Astrocyte (in vitro differentiated cells and primary cell): ENCODE data around the gene EML3. TPM values are rescaled to one million over a fixed set of nuclear protein-coding genes. Genes with fewer than 3 reads are reported as not detected.
A peak's percentile ranks its signal among the peaks of the same experiment; 100 is the strongest.

Source experiments
- DNase-seq: peaks from one replicate; pipeline ENCODE4 v3.0.0-alpha.2; 2010; ENCODE audit warnings: low read depth
- FAIRE-seq: peaks from 2 replicates; lab custom pipeline; 2011; peaks lifted over from hg19 to GRCh38; lab: Jason Lieb, UNC
- H2AFZ ChIP-seq: 2 replicates; pipeline ENCODE4 v1.6.0; 2012; ENCODE audit warnings: low read depth, low read length, inconsistent platforms
- H3K27ac ChIP-seq: 2 replicates; pipeline ENCODE4 v1.5.1; 2011; ENCODE audit warnings: low read depth, low read length, inconsistent platforms
- H3K27me3 ChIP-seq: 2 replicates; pipeline ENCODE4 v1.6.0; 2011; ENCODE audit warnings: low read length, inconsistent platforms; ENCODE audit not compliant: insufficient read depth
- H3K36me3 ChIP-seq: 2 replicates; pipeline ENCODE4 v1.5.1; 2011; ENCODE audit warnings: low read length, inconsistent platforms; ENCODE audit not compliant: insufficient read depth
- H3K4me1 ChIP-seq: 2 replicates; pipeline ENCODE4 v1.5.1; 2011; ENCODE audit warnings: low read length, inconsistent platforms; ENCODE audit not compliant: insufficient read depth
- H3K4me2 ChIP-seq: 2 replicates; pipeline ENCODE4 v1.6.0; 2012; ENCODE audit warnings: low read length, inconsistent platforms
- H3K4me3 ChIP-seq: 2 replicates; pipeline ENCODE4 v1.5.1; 2011; ENCODE audit warnings: low read depth, mild to moderate bottlenecking, low read length, inconsistent platforms; ENCODE audit not compliant: insufficient read depth
- H3K79me2 ChIP-seq: 2 replicates; pipeline ENCODE4 v1.6.0; 2012; ENCODE audit warnings: mild to moderate bottlenecking, low read length, inconsistent platforms; ENCODE audit not compliant: insufficient read depth
- H3K9ac ChIP-seq: 2 replicates; pipeline ENCODE4 v1.6.0; 2012; ENCODE audit warnings: mild to moderate bottlenecking, low read length, inconsistent platforms
- H3K9me3 ChIP-seq: 2 replicates; pipeline ENCODE4 v1.5.1; 2012; ENCODE audit warnings: low read depth, mild to moderate bottlenecking, low read length, inconsistent platforms; ENCODE audit not compliant: insufficient read depth
- H4K20me1 ChIP-seq: 2 replicates; pipeline ENCODE4 v1.6.0; 2012; ENCODE audit warnings: low read length, inconsistent platforms; ENCODE audit not compliant: insufficient read depth
- H3K27ac Mint-ChIP-seq: one replicate; pipeline ENCODE4 v1.8.0; 2021; ENCODE audit warnings: mild to moderate bottlenecking, mixed read lengths; ENCODE audit not compliant: unreplicated experiment
- H3K27me3 Mint-ChIP-seq: one replicate; pipeline ENCODE4 v1.8.0; 2021; ENCODE audit warnings: low read depth, mixed read lengths; ENCODE audit not compliant: unreplicated experiment
- H3K36me3 Mint-ChIP-seq: one replicate; pipeline ENCODE4 v1.8.0; 2021; ENCODE audit warnings: low read depth, mixed read lengths; ENCODE audit not compliant: unreplicated experiment
- H3K4me1 Mint-ChIP-seq: one replicate; pipeline ENCODE4 v1.8.0; 2021; ENCODE audit warnings: low read depth, mixed read lengths; ENCODE audit not compliant: unreplicated experiment
- H3K4me3 Mint-ChIP-seq: one replicate; pipeline ENCODE4 v1.8.0; 2021; ENCODE audit warnings: mild to moderate bottlenecking, moderate library complexity, mixed read lengths; ENCODE audit not compliant: unreplicated experiment
- H3K9me3 Mint-ChIP-seq: one replicate; pipeline ENCODE4 v1.8.0; 2021; ENCODE audit warnings: mild to moderate bottlenecking, mixed read lengths; ENCODE audit not compliant: unreplicated experiment
- CTCF ChIP-seq: IDR thresholded peaks from 2 replicates; pipeline ENCODE4 v1.5.1; 2011; ENCODE audit warnings: low read depth, mild to moderate bottlenecking, inconsistent platforms, low read length, moderate library complexity; ENCODE audit not compliant: insufficient read depth
- EZH2 ChIP-seq: IDR thresholded peaks from 2 replicates; pipeline ENCODE4 v1.6.1; 2012; ENCODE audit warnings: mild to moderate bottlenecking, low read length, inconsistent platforms; ENCODE audit not compliant: insufficient read depth
- total RNA-seq: library from RNA; stranded (reverse); gene quantifications from 2 replicates; pipeline ENCODE4 v1.2.1, GENCODE V29; 2021

The EML3 gene
- total RNA-seq, 1 donor from 2014 or later, result 25.5 TPM

- DNase-seq, result no peak
- peaks cover 23% of the 10 kb centered on the region for H3K4me1 Mint-ChIP-seq
Measured at GRCh38 chr11:62595124-62595523, 17.5 kb downstream of the EML3 start.

GRCh38 chr11:62593434-62594044, 19.0 kb downstream of the EML3 start:
- no peak for FAIRE-seq
- Histone ChIP-seq H3K4me3 (no peak overlapping the region), H3K4me2 (no peak overlapping the region), H3K9me3 (no peaks in the 10 kb centered on the region), H3K36me3 (peaks cover 41% of the 10 kb centered on the region), H3K27me3 (no peaks in the 10 kb centered on the region), H3K79me2 (peaks cover 50% of the 10 kb centered on the region), H3K27ac (no peak overlapping the region), H2AFZ (no peak overlapping the region), H4K20me1 (peaks cover 52% of the 10 kb centered on the region), H3K4me1 (peaks cover 10% of the 10 kb centered on the region), H3K9ac (no peak overlapping the region)
- Mint-ChIP-seq H3K36me3 (peaks cover 39% of the 10 kb centered on the region), H3K4me1 (peaks cover 12% of the 10 kb centered on the region), H3K27me3 (no peaks in the 10 kb centered on the region), H3K4me3 (no peak overlapping the region), H3K9me3 (no peaks in the 10 kb centered on the region), H3K27ac (no peak overlapping the region)
- peak; percentile 53 for DNase-seq
- TF ChIP-seq CTCF (peak; percentile 51), EZH2 (no peak)

More at GRCh38 chr11:62595124-62595523, 17.5 kb downstream of the EML3 start:
- peaks cover 45% of the 10 kb centered on the region for H3K36me3 ChIP-seq
- TF ChIP-seq CTCF (no peak), EZH2 (no peak)
- H4K20me1 ChIP-seq, result peaks cover 65% of the 10 kb centered on the region
- peak overlapping the region; percentile 55 for H3K27ac Mint-ChIP-seq
- peaks cover 59% of the 10 kb centered on the region for H3K79me2 ChIP-seq
- peaks cover 25% of the 10 kb centered on the region for H3K4me1 ChIP-seq
- FAIRE-seq, result no peak
- H3K27me3 Mint-ChIP-seq, result no peaks in the 10 kb centered on the region
- no peak overlapping the region for H2AFZ ChIP-seq
- no peak overlapping the region for H3K4me3 Mint-ChIP-seq
- no peaks in the 10 kb centered on the region for H3K9me3 Mint-ChIP-seq
- H3K27me3 ChIP-seq, result no peaks in the 10 kb centered on the region
- no peak overlapping the region for H3K9ac ChIP-seq
- no peak overlapping the region for H3K4me2 ChIP-seq
- H3K36me3 Mint-ChIP-seq, result peaks cover 45% of the 10 kb centered on the region
- no peaks in the 10 kb centered on the region for H3K9me3 ChIP-seq
- no peak overlapping the region for H3K27ac ChIP-seq
- H3K4me3 ChIP-seq, result no peak overlapping the region

GRCh38 chr11:62592989-62593421, 19.6 kb downstream of the EML3 start:
- no peak overlapping the region for H3K4me2 ChIP-seq
- no peaks in the 10 kb centered on the region for H3K9me3 ChIP-seq
- no peak overlapping the region for H3K4me3 ChIP-seq
- peaks cover 46% of the 10 kb centered on the region for H4K20me1 ChIP-seq
- Mint-ChIP-seq H3K27me3 (no peaks in the 10 kb centered on the region), H3K4me1 (peaks cover 7% of the 10 kb centered on the region), H3K27ac (peak overlapping the region; percentile 34), H3K36me3 (peaks cover 38% of the 10 kb centered on the region), H3K4me3 (peak overlapping the region; percentile 64), H3K9me3 (no peaks in the 10 kb centered on the region)
- H3K9ac ChIP-seq, result peak overlapping the region; percentile 82
- H2AFZ ChIP-seq, result no peak overlapping the region
- H3K4me1 ChIP-seq, result peaks cover 10% of the 10 kb centered on the region
- H3K79me2 ChIP-seq, result peaks cover 44% of the 10 kb centered on the region
- no peaks in the 10 kb centered on the region for H3K27me3 ChIP-seq
- DNase-seq (no peak), FAIRE-seq (no peak)
- no peak overlapping the region for H3K27ac ChIP-seq
- TF ChIP-seq CTCF (no peak), EZH2 (no peak)
- peaks cover 39% of the 10 kb centered on the region for H3K36me3 ChIP-seq
